AG10803 (cell line): ENCODE results near the gene MND1.
"Not testable (repeated sequence)": the region's sequence is repeated elsewhere in the genome, so short reads cannot be mapped to it uniquely, and the experiment has no call there.

ENCODE experiments used
- DNase-seq: peaks from one replicate; pipeline ENCODE4 v3.0.0; 2010; ENCODE audit warnings: low read depth
- H3K4me3 ChIP-seq: 2 replicates; pipeline ENCODE4 v1.5.1; 2011; ENCODE audit warnings: mild to moderate bottlenecking, low read length, control low read depth
- TF ChIP-seq, protein P1 (sequence below): conservative IDR thresholded peaks from 2 replicates; pipeline ENCODE4 v1.5.1; 2011; ENCODE audit warnings: mild to moderate bottlenecking, low read length, control low read depth, inconsistent platforms

The MND1 gene

DNA sequence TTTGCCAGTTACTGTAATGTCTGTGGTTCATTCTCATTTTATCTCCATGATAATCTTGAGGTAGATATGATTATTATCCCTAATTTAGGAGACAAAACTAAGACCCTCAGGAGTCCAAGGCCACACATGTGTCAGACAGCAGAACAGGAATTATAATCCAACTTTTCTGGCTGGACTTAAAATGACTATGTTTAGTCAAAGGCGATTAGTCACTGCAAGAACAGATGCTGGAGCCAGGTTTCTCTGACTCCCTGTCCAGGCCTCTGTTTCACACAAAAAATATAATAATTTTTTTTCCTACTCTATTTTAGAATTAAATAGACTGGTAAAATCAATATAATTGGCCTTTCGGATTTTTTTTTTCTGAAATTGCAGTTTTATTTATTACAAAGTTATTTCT, 64.9 kb downstream of the MND1 start:
- peak; percentile 65 for DNase-seq
- TF ChIP-seq, protein P1, sequence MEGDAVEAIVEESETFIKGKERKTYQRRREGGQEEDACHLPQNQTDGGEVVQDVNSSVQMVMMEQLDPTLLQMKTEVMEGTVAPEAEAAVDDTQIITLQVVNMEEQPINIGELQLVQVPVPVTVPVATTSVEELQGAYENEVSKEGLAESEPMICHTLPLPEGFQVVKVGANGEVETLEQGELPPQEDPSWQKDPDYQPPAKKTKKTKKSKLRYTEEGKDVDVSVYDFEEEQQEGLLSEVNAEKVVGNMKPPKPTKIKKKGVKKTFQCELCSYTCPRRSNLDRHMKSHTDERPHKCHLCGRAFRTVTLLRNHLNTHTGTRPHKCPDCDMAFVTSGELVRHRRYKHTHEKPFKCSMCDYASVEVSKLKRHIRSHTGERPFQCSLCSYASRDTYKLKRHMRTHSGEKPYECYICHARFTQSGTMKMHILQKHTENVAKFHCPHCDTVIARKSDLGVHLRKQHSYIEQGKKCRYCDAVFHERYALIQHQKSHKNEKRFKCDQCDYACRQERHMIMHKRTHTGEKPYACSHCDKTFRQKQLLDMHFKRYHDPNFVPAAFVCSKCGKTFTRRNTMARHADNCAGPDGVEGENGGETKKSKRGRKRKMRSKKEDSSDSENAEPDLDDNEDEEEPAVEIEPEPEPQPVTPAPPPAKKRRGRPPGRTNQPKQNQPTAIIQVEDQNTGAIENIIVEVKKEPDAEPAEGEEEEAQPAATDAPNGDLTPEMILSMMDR = no peak
- no peak overlapping the region for H3K4me3 ChIP-seq

DNA sequence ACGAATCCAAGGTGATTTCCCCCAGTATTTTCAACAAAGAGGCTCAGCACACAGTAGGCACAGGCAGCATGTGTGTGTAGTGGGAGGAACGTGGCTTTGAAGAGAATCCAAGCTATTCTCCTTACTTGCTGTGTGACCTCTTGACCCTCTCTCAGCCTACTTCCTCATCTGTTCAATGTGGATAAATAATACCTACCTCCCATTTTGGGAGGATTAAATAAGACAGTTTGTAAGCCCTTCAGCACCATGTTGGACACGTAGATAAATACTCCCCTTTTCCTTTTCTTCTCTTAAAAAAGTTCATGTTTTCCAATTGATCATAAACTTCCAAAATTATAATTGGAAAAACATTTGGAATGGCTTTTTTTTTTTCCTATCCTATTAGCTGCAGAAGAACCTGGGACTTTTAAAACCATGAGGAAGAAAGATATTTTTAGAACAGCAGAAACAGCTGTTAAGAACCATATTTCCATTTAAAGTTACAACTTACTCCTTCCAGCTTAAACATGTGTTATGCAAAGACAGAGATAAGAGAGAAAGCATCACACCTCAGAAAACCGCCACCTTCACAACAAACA, 65.5 kb downstream of the MND1 start:
- no peak overlapping the region for H3K4me3 ChIP-seq
- no peak for DNase-seq
- TF ChIP-seq, protein P1 = no peak

DNA sequence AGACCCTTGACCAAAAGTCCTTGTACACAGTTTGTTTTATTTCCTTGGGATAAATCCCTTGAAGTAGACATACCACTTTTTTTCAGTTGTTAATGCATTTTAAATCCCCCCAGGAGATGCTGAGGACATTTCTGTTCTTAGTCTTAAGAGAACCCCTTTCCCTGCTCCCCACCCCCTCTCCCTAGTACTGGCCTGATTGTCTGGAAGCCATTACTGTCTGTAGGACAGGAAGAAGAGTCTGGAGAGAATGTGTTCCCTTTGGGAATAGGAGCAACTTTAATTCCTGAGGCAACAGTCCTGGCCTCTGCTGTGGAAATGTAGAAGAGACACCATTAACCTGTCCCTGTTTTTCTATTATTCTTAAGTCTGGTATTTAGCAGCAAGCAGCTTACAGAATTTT, 69.4 kb downstream of the MND1 start:
- DNase-seq = no peak

DNA sequence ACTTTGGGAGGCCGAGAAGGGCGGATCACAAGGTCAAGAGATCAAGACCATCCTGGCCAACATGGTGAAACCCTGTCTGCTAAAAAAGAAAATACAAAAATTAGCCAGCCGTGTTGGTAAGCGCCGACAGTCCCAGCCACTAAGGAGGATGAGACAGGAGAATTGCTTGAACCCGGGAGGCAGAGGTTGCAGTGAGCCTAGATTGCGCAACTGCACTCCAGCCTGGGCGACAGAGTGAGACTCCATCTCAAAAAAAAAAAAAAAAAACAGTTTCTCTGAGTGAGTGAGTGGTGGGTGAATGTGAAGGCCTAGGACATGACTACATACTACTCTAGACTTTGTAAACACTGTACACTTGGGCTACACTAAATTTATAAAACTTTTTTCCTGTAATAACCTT, 72.0 kb downstream of the MND1 start:
- H3K4me3 ChIP-seq, DNase-seq: not testable (repeated sequence)

More for the DNA sequence above, 69.4 kb downstream of the MND1 start:
- TF ChIP-seq, protein P1 = no peak
- H3K4me3 ChIP-seq = no peak overlapping the region

DNA sequence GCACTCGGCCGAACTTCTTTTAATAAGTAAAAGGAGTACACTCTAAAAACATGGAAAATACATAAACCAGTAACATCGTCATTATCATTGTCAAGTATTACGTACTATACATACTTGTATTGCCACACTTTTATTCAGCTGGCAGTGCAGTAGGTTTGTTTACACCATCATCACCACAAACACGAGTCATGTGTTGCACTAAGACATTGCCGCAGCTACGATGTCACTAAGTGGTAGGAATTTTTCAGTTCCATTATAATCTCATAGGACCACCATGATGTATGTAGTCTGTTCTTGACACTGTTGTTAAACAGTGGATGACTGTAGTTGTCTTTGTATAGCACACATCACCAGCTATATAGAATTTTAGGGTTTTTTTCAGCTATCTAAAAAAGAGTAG, 73.6 kb downstream of the MND1 start:
- TF ChIP-seq, protein P1 = no peak
- peak; percentile 33 for DNase-seq
- no peak overlapping the region for H3K4me3 ChIP-seq

DNA sequence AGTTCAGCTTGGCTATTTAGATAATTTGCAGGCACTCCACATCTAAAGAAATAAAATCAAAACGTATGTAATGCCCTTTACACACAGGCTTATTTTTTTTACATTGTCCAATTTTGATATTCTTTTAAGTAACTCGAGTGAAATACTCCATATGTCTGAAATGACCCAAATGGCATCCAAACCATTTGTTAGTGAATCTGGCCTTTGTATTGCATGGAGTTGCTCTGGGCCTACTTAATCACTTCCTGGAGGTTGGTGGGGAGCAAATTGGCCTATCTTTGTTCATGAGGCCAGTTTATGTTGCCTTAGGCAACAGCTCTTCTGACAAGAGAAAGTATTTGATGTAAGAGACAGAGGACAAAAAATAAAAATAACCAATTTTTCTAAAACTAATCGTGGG, 74.1 kb downstream of the MND1 start:
- TF ChIP-seq, protein P1 = no peak
- no peak overlapping the region for H3K4me3 ChIP-seq
- peak; percentile 73 for DNase-seq

DNA sequence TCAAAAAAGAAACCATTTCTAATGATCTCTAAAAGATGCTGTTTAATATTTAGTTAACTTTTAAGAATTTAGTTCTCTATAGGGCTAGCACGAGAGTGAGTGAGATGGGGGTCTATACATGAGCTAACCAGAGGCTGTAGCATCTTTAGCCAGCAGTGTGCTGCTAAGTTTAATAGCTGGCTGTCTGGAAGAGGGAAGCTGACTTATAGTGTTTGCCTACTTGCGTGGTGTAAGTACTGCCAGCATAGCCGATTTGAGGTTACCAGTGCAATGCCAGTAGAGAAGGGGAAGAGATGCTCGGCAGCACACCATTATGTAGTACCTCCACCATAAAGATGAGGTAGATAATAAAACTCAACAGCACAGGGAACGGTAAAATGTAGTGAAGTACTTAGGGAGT, 74.5 kb downstream of the MND1 start:
- TF ChIP-seq, protein P1 = no peak
- no peak overlapping the region for H3K4me3 ChIP-seq
- DNase-seq = no peak
